ENCODE results near the gene SMPD2. TPM values are rescaled to one million over a fixed set of nuclear protein-coding genes. Genes with fewer than 3 reads are reported as not detected.
A peak's percentile ranks its signal among the peaks of the same experiment; 100 is the strongest.

Gene SMPD2
- total RNA-seq, 2 experiments from 2014 or later = 14.3 to 14.6 TPM

DNA sequence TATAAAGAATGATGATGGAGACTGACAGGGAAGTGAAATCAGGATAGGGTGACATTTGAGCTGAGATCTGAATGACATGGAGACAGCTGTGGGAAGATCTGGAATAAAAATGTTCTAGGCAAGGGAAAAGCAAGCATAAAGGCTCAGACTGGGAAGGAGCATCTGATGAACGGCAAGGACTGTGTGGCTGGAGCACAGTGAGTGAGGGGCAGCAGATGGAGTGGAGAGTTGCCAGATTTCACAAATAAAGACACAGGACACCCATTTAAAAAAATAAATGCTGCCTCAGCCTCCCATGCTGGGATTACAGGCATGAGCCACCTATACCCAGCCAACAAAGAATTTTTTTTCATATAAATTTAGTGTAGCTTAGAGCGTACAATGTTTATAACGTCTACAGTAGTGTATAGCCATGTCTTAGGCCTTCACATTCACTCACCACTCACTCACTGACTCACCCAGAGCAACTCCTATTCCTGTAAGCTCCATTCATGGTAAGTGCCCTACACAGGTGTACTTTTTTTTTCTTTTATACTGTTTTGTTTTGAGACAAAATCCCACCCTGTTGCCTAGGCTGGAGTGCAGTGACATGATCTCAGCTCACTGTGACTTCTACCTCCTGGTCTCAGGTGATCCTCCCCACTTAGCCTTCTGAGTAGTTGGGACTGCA lies 44.9 kb downstream of the SMPD2 start:
- Mint-ChIP-seq H3K36me3 (peaks cover 17% of the 10 kb centered on the region), H3K27ac (no peak overlapping the region), H3K4me3 (no peak overlapping the region), H3K27me3 (peaks cover 8% of the 10 kb centered on the region), H3K9me3 (ENCODE audit: low read depth) (no peaks in the 10 kb centered on the region), H3K4me1 (peaks cover 31% of the 10 kb centered on the region)
- no peak for DNase-seq
- CTCF ChIA-PET = no interaction called here
- no peak for ATAC-seq

DNA sequence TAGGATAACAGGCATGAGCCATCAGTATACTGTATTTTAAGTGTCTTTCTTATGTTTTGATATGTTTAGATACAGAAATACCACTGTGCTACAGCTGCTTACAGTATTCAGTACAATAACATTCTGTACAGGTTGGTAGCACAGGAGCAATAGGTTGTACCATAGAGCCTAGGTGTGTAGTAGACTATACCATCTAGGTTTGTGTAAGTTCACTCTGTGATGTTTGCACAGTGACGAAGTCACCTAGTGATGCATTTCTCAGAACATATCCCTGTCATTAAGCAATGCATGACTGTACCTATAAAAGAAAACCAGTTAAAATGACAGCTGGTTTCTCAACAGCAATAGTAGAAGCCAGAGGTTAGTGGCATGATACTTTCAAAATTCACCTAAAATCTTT lies 45.5 kb downstream of the SMPD2 start:
- no peak overlapping the region for H3K4me3 Mint-ChIP-seq
- CTCF ChIA-PET = no interaction called here

DNA sequence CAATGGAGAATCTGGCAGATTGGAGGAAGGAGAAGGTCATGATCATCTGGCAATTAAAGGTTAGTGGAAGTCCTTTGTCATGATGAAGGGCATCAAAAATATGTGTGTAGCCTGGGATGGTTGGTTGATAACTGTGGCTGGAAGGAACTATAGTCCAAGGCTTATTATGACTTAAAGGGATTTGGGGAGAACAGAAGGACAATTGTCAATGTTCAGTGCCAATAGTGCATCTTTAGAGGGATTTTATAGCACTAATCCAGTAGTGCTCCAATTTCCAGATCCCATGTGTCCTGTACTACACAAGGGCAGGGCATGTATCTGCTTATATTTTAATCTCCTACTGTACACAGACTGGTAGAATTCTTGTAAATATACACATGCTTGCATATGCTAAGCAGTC lies 47.5 kb downstream of the SMPD2 start:
- H3K4me1 Mint-ChIP-seq = peaks cover 32% of the 10 kb centered on the region
- no peaks in the 10 kb centered on the region for H3K9me3 Mint-ChIP-seq (ENCODE audit: low read depth)
- CTCF ChIA-PET = no interaction called here
- H3K4me3 Mint-ChIP-seq = no peak overlapping the region
- H3K36me3 Mint-ChIP-seq = no peaks in the 10 kb centered on the region
- no peak for ATAC-seq
- H3K27ac Mint-ChIP-seq = no peak overlapping the region
- H3K27me3 Mint-ChIP-seq = peaks cover 8% of the 10 kb centered on the region
- no peak for DNase-seq

More for the DNA sequence above, 45.5 kb downstream of the SMPD2 start:
- ATAC-seq (no peak), DNase-seq (no peak)
- peaks cover 12% of the 10 kb centered on the region for H3K36me3 Mint-ChIP-seq
- no peaks in the 10 kb centered on the region for H3K9me3 Mint-ChIP-seq (ENCODE audit: low read depth)
- H3K27me3 Mint-ChIP-seq = peaks cover 8% of the 10 kb centered on the region
- peaks cover 30% of the 10 kb centered on the region for H3K4me1 Mint-ChIP-seq
- H3K27ac Mint-ChIP-seq = no peak overlapping the region

DNA sequence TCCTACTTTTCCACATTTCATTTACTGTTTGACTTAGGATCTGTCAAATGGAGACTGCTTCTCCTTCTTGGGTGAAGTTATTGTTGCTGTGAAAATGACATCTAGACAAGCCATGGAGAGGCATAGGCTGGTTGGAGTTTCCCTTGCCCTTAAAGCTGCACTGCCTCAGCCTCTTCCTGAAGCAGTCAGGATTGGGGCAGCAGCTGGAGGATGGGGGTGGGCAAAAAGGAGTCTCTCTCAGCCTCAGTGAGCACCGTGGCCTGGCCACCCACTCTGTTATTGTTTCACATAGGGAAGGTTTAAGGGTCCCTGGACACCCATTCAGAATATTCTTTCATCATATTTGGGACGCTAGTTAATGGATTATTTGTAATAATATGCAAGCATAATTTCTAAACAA lies 50.2 kb downstream of the SMPD2 start:
- Mint-ChIP-seq H3K4me1 (peaks cover 31% of the 10 kb centered on the region), H3K27ac (peak overlapping the region; percentile 91), H3K9me3 (ENCODE audit: low read depth) (no peaks in the 10 kb centered on the region), H3K4me3 (peak overlapping the region; percentile 57), H3K27me3 (peaks cover 5% of the 10 kb centered on the region), H3K36me3 (no peaks in the 10 kb centered on the region)
- DNase-seq (no peak), ATAC-seq (no peak)
- CTCF ChIA-PET = interaction anchor here (0.8 to 3.4 kb wide), 9 partner anchors 9 to 549 kb away, joined by 3 to 17 read pairs (median 6); partner anchors contain the start of genes MICAL1 and ZBTB24

DNA sequence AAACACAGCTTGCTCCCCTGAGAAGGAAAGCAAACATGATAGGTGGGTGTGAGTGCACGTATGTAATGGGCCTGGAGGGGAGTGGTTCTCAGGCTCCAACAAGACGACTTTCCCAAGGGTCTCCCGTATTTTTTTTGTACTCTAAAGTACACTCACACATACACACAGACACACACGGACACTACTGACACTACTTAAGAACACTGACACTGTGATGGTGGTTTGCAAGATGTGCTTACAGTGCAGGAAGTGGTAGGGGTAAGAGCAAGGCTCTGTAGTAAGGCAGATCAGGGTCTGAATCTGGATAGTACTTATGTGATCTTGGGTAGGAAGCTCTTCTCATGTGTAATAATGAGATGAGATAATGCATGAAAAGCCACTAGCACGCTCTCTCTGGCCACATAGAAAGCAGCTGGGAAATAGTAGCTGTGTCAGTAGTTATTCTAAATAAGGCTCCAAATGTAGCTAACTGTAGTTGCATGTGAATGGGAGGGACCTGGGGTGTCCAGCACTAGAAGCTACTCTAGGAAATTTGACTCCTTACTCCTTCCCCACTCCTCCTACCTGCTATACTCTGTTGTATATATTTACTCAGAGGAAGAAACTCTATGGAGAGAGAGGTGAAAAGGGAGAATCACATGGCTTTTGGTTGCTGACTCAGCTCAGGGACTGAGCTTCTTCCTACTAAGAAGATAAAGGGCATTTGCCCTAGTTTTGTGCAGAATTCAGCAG lies 50.8 kb downstream of the SMPD2 start:
- Mint-ChIP-seq H3K4me1 (peaks cover 34% of the 10 kb centered on the region), H3K9me3 (ENCODE audit: low read depth) (no peaks in the 10 kb centered on the region), H3K27me3 (peaks cover 5% of the 10 kb centered on the region), H3K4me3 (peak overlapping the region; percentile 57), H3K27ac (peak overlapping the region; percentile 91), H3K36me3 (no peaks in the 10 kb centered on the region)
- DNase-seq (peak; percentile 70), ATAC-seq (peak; percentile 99)
- CTCF ChIA-PET = interaction anchor here (0.8 to 3.4 kb wide), 13 partner anchors 10 to 548 kb away, joined by 3 to 17 read pairs (median 4); partner anchors contain the start of genes MICAL1 and ZBTB24

Other genes starting within 250 kb of the SMPD2 start
- gene CD164, start 58.3 kb upstream of the SMPD2 start, total RNA-seq = 100 to 1,000 TPM; 238 to 275 TPM
- under 1 TPM in 1 of 2 experiments, not detected in 1; 0.21 TPM for gene PPIL6, start 96 bp upstream of the SMPD2 start, total RNA-seq
- gene MICAL1, start 15.0 kb downstream of the SMPD2 start, total RNA-seq = 10 to 100 TPM; 86.0 to 93.1 TPM
- 10 to 100 TPM; 17.5 to 22.7 TPM for gene ZBTB24, start 42.5 kb downstream of the SMPD2 start, total RNA-seq